Rectal smooth muscle tissue (tissue), 1 donor: ENCODE data around the gene ZWINT.

ENCODE experiments used
- H3K27ac ChIP-seq: one replicate; pipeline ENCODE4 v1.7.0; 2013; ENCODE audit warnings: low read depth, low read length, inconsistent platforms
- H3K27me3 ChIP-seq: one replicate; pipeline ENCODE4 v1.7.0; 2013; ENCODE audit warnings: low read length; ENCODE audit not compliant: control insufficient read depth, insufficient read depth
- H3K36me3 ChIP-seq: one replicate; pipeline ENCODE4 v1.7.0; 2013; ENCODE audit warnings: low read length; ENCODE audit not compliant: control insufficient read depth, insufficient read depth
- H3K4me1 ChIP-seq: one replicate; pipeline ENCODE4 v1.7.0; 2013; ENCODE audit warnings: low read length; ENCODE audit not compliant: control insufficient read depth, insufficient read depth
- H3K4me3 ChIP-seq: one replicate; pipeline ENCODE4 v1.7.0; 2013; ENCODE audit warnings: low read length
- H3K9ac ChIP-seq: one replicate; pipeline ENCODE4 v1.7.0; 2013; ENCODE audit warnings: low read length

Gene ZWINT, protein sequence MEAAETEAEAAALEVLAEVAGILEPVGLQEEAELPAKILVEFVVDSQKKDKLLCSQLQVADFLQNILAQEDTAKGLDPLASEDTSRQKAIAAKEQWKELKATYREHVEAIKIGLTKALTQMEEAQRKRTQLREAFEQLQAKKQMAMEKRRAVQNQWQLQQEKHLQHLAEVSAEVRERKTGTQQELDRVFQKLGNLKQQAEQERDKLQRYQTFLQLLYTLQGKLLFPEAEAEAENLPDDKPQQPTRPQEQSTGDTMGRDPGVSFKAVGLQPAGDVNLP

DNA sequence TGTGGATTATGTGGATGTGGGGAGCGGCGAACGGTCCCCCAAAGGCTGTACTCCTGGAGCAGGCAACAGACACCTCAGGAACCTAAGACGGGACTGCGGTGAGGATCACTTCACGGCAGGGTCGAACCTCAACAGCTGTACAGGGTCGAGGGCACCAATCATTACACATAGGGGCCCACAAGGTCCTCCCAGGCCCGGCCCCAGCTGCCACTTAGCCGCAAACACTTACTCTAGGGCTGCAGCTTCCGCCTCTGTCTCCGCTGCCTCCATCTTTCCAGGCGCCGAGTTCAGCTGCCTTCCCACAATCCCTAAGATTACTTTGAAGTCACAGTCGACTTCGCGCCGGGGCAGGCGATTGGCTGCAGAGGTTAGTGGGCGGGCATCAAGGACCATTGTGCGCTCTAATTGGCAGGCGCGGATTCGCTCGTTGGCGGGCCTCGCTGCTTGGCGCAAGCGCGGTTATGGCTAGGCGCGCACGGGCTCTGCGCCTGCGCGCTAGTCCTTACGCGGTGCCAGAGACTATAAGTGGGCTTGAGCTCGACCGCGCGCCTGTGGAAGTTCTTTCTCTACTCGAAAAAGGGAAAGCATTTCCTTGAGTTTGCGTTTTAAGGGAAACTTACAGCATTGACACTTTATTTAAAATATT lies at the start of gene ZWINT:
Gene ZWINT (minus strand): TSS at position 293 of the 646 bp plus-strand sequence. CDS start 23 bp downstream, at position 270.
- Histone ChIP-seq H3K4me1 (no peaks in the 10 kb centered on the region), H3K27me3 (no peaks in the 10 kb centered on the region), H3K4me3 (peak within 1 kb of the TSS; percentile 91), H3K27ac (no peak within 1 kb of the TSS), H3K36me3 (no peaks in the 10 kb centered on the region), H3K9ac (no peak within 1 kb of the TSS)

DNA sequence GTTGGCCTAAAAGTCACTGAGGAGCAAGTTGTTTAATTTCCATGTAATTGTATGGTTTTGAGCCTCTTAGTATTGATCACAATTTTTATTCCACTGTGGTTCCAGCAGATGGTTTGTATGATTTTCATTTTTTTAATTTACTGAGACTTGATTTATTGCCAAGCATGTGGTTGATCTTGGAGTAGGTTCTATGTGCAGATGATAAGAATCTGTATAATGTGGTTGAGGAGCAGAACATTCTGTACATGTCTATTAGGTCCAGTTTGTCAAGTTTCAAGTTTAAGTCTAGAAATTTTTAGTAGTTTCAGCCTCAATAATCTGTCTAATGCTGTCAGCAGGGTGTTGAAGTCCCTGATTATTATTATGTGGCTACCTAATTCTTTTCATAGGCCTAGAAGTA lies 22.7 kb upstream of the ZWINT start:
- no peaks in the 10 kb centered on the region for H3K4me1 ChIP-seq
- H3K36me3 ChIP-seq: no peaks in the 10 kb centered on the region
- H3K4me3 ChIP-seq: no peak overlapping the region
- H3K27ac ChIP-seq: no peak overlapping the region
- no peak overlapping the region for H3K9ac ChIP-seq
- no peaks in the 10 kb centered on the region for H3K27me3 ChIP-seq

DNA sequence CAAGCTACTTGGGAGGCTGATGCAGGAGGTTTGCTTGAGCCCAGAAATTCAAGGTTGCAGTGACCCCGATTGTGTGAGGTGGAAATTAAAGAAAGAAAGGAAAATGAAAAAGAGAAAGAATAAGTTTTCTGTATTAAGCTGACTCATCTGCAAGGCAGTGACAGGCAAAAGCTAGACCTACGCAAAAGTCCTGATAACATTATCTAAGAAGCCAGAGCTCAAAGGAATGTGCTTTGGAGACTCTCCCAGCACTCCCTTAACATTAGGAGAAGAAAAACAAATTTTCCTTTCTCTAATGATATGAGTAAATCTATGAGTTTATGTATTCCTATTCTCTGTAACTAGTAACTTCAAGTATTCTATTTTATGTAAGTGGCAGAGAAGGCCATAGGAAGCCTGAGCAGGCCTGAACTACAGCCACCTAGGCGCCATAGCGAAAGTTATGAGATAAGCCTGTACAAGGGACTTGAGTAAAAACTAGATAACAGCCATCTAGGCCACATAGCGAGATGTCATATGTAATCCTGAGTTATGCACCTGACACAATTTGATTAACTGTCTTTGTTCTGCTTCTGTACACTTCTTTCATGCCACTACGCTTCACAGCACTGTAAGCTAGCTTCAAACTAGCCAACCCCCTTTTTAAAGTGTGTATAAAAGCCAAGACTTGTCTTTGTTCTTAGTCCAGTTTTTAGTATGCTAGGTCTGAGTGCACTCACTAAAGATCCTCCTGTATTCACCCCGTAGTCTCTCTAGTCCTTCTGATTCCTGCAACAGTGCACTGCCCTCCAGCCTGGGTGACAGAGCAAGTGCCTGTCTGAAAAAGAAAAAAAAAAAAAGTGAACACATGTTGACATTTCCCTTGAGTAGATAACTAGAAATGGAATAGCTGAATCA lies 9.4 kb upstream of the ZWINT start:
- no peaks in the 10 kb centered on the region for H3K27me3 ChIP-seq
- no peak overlapping the region for H3K4me3 ChIP-seq
- H3K9ac ChIP-seq: no peak overlapping the region
- H3K36me3 ChIP-seq: no peaks in the 10 kb centered on the region
- no peaks in the 10 kb centered on the region for H3K4me1 ChIP-seq
- no peak overlapping the region for H3K27ac ChIP-seq

DNA sequence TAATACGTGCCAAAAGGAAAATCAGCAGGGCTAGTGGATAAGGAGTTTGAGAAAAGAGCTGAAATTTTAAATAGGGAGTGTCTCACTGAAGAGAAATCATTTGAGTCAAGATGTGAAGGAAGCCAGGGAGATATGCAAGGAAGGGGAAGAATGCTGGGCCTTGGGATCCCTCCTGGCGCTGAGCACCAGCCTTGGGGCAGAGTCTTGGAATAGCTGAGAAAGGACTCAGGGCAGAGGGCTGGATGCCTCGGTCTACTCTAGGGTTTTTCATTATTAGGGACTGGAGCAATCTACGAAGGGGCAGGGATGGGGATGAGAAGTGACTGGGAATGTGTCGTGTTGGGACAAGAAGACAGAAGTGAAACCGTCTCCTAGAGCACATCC lies 484 bp downstream of the ZWINT start:
- H3K4me3 ChIP-seq: peak overlapping the region; percentile 91
- H3K27ac ChIP-seq: no peak overlapping the region
- no peaks in the 10 kb centered on the region for H3K4me1 ChIP-seq
- no peaks in the 10 kb centered on the region for H3K27me3 ChIP-seq
- no peaks in the 10 kb centered on the region for H3K36me3 ChIP-seq
- H3K9ac ChIP-seq: no peak overlapping the region

DNA sequence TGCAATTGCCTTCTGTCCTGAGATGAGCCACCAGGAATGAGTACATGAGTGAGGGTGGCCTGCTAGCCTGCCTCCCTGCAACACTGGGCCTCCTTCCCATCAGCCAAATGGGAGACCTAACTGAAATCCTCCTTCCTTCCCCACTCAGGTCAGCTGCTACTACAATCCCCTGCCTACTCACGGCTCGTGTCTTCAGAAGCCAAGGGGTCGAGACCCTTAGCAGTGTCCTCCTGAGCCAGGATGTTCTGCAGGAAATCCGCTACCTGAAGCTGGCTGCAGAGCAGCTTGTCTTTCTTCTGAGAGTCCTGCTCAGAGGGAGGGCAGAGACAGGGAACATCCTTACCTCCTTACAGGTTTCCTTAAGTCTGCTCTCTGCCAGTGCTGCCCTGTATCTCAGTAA lies 1.2 kb downstream of the ZWINT start:
- no peaks in the 10 kb centered on the region for H3K36me3 ChIP-seq
- no peak overlapping the region for H3K4me3 ChIP-seq
- no peaks in the 10 kb centered on the region for H3K27me3 ChIP-seq

DNA sequence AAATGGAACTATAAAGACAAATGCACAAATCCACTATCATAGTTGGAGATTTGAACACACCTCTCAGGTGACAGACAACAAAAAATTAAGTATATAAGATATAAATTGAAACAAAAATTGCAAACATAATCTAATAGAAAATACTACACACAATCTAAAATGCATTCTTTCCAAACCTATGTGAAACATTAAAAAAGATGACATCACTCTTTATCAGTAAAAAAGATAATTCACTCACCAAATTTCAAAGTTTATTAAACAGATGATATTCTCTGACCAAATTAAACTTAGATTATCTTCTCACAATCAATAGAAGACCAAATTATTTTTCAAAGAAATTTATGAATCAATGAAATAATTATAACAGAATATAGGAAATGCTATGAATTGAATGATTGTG lies 4.0 kb downstream of the ZWINT start:
- H3K27me3 ChIP-seq: no peaks in the 10 kb centered on the region
- H3K4me3 ChIP-seq: no peak overlapping the region
- H3K4me1 ChIP-seq: no peaks in the 10 kb centered on the region
- H3K9ac ChIP-seq: no peak overlapping the region
- no peak overlapping the region for H3K27ac ChIP-seq
- no peaks in the 10 kb centered on the region for H3K36me3 ChIP-seq

More for the DNA sequence above, 1.2 kb downstream of the ZWINT start:
- Histone ChIP-seq H3K9ac (no peak overlapping the region), H3K27ac (no peak overlapping the region), H3K4me1 (no peaks in the 10 kb centered on the region)

DNA sequence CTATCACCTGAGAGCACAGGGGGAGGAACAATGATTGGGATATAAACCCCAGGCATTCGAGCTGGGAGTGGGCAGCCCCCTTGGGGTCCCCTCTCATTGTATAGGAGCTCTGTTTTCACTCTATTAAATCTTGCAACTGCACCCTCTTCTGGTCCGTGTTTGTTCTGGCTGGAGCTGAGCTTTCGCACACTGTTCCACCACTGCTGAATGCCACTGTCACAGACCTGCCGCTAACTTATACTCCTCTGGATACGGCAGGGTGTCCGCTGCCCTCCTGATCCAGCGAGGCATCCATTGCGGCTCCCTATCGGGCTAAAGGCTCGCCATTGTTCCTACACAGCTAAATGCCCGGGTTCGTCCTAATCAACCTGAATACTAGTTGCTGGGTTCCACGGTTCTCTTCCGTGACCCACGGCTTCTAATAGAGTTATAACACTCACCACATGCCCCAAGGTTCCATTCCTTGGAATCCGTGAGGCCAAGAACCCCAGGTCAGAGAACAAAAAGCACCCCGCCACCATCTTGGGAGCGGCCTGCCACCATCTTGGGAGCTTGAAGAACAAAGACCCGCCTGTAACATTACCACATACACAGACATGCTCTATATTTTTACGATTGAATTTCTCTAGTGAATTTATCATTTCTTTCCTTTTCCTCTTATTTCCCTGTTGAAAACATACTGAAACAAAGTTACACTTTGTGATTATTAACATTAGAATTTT lies 9.0 kb downstream of the ZWINT start:
- Histone ChIP-seq H3K9ac (no peak overlapping the region), H3K36me3 (no peaks in the 10 kb centered on the region), H3K4me1 (no peaks in the 10 kb centered on the region), H3K27me3 (no peaks in the 10 kb centered on the region), H3K27ac (no peak overlapping the region), H3K4me3 (no peak overlapping the region)

DNA sequence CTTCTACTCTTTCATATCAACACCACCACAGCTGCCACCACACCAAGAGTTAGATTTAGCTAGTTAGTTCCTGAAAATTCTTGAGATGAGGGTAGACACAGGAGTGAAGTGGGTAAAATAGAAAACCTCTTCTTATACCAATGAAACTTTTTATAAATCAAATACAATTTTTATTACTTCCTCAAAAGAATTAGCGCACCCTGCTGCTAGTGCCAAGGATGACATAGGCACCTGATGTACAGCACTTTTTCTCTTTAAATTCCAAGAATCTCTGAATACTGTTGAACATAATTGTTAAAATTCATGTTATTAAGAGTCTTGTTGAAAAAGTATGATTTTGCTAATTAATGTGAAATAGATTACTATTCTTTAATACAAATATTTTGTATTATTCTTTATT lies 11.4 kb downstream of the ZWINT start:
- H3K4me3 ChIP-seq: no peak overlapping the region
- H3K27me3 ChIP-seq: no peaks in the 10 kb centered on the region
- no peaks in the 10 kb centered on the region for H3K36me3 ChIP-seq
- no peak overlapping the region for H3K27ac ChIP-seq
- H3K9ac ChIP-seq: no peak overlapping the region
- H3K4me1 ChIP-seq: no peaks in the 10 kb centered on the region

DNA sequence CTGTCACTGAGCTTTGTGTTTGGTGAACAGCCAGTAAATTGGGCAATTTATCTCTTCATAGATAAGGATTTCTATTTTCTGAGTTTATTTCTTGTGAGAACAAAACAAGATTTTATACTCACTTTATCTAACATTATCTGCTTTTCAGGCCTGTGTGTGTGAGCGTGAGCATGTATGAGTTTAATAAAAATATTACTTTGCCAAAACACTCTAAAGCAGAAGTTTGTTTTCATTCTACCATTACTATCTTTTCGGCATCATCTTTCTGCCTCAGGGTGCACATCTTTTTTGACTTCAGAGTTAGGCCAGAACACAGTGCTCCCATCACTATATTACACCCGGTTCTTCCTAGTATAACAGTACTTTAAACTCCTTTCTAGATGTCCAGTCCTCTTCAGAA lies 13.0 kb downstream of the ZWINT start:
- Histone ChIP-seq H3K4me3 (no peak overlapping the region), H3K27ac (no peak overlapping the region), H3K27me3 (no peaks in the 10 kb centered on the region), H3K36me3 (no peaks in the 10 kb centered on the region), H3K4me1 (no peaks in the 10 kb centered on the region), H3K9ac (no peak overlapping the region)

DNA sequence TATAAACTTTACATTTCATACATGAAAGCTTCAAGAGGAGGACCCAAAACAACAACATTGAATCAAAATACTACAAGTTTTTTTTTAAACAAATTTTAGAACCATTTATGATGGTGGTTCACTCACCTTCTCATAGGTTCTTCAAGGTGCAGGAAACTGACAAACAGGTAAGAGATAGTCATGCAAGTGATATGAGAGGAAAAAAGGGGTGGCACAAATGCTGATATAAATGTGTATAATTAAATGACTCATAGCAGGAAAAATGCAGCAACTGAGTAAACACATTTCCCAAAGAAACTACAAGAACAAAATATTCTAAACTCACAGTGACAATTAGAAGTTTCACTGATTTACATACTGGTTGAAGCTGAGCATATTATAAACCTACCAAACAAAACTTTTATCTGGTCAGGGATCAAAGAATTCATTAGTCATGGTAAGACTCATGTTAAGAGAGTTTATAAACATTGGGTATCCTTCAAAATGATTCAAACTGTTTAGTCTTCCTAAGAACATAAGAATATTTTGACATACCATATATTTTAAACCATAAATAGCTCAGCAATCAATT lies 14.1 kb downstream of the ZWINT start:
- no peaks in the 10 kb centered on the region for H3K27me3 ChIP-seq
- H3K36me3 ChIP-seq: no peaks in the 10 kb centered on the region
- no peak overlapping the region for H3K4me3 ChIP-seq
- no peak overlapping the region for H3K27ac ChIP-seq
- H3K9ac ChIP-seq: no peak overlapping the region
- no peaks in the 10 kb centered on the region for H3K4me1 ChIP-seq

DNA sequence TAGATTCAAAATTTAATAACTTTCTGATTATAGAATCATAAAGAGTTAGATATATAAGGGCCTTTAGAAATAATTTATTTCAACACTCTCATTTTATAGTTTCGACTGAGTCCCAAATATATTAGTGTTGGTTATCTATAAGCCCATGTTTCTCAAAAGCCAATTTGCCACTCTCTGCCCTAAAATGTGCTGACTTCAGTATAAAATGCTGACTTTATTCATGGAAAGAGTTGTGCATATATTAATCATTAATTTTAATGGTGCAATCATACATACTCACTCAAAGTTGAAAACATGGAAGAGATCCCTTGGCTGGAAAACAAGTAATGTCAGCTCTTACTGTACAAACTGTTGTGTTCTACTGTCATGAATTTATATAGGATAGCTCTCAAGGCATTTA lies 19.4 kb downstream of the ZWINT start:
- Histone ChIP-seq H3K9ac (no peak overlapping the region), H3K4me3 (no peak overlapping the region), H3K4me1 (no peaks in the 10 kb centered on the region), H3K27ac (no peak overlapping the region), H3K36me3 (no peaks in the 10 kb centered on the region), H3K27me3 (no peaks in the 10 kb centered on the region)

DNA sequence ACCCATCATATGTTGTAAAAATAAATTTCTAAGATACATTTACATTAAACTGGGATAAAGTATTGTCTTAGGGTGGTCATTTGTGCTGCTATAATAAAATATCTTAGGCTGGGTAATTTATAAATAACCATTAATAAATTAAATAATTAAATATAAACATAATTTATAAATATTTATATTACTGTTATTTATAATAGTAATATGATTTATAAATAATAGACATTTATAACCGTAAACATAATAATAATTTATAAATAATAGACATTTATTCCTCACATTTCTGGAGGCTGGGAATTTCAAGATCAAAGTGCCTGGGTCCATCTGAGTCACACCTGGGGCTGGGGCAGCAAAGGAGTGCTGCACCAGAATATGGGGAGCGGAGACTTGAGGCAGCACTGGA lies 31.1 kb downstream of the ZWINT start:
- no peaks in the 10 kb centered on the region for H3K36me3 ChIP-seq
- no peak overlapping the region for H3K9ac ChIP-seq
- H3K27me3 ChIP-seq: no peaks in the 10 kb centered on the region
- H3K4me1 ChIP-seq: no peaks in the 10 kb centered on the region
- no peak overlapping the region for H3K27ac ChIP-seq
- H3K4me3 ChIP-seq: no peak overlapping the region
